NB4 (cell line): Measurements from ENCODE around the gene POU4F1.
A peak's percentile ranks its signal among the peaks of the same experiment; 100 is the strongest.

Experiments
- DNase-seq: peaks from one replicate; pipeline ENCODE4 v3.0.0; 2010; ENCODE audit warnings: low read depth
- H3K4me3 ChIP-seq: one replicate; pipeline ENCODE4 v1.5.1; 2011; ENCODE audit warnings: mild to moderate bottlenecking, low read depth, low read length, moderate library complexity
- MYC ChIP-seq: IDR thresholded peaks from 2 replicates; pipeline ENCODE4 v1.6.1; 2011; ENCODE audit warnings: low read depth, low read length
- POLR2A ChIP-seq: IDR thresholded peaks from 2 replicates; pipeline ENCODE4 v1.6.1; 2011; ENCODE audit warnings: mild to moderate bottlenecking; ENCODE audit not compliant: insufficient read length; ENCODE audit errors: extremely low read depth
- TF ChIP-seq, protein P1 (sequence below): IDR thresholded peaks from 2 replicates; pipeline ENCODE4 v1.6.1; 2011; ENCODE audit warnings: low read depth, low read length
- TF ChIP-seq, protein P2 (sequence below): IDR thresholded peaks from one replicate; pipeline ENCODE4 v1.5.1; 2012; ENCODE audit warnings: low read depth, low read length

Gene POU4F1

DNA sequence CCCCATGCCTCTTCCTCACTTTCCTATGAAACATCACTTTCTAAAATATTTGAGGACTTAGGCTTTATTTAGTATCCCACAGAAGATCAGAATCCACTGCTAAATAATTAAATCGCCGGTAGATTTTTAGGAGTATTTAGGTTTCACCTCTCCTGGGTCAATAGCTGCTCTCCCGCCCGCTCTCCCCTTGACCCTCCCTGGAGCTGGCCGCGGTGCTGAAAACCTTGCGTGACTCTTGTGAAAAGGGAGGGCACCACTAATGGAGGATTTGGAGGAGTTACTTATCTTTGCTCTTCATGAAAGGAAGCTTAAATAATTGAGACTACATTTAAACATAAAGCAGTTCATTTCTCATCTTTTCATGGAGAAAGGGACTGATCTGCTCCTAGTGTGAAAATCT, 14.1 kb downstream of the POU4F1 start:
- no peak overlapping the region for H3K4me3 ChIP-seq
- no peak for TF ChIP-seq POLR2A
- peak; percentile 64 for DNase-seq

DNA sequence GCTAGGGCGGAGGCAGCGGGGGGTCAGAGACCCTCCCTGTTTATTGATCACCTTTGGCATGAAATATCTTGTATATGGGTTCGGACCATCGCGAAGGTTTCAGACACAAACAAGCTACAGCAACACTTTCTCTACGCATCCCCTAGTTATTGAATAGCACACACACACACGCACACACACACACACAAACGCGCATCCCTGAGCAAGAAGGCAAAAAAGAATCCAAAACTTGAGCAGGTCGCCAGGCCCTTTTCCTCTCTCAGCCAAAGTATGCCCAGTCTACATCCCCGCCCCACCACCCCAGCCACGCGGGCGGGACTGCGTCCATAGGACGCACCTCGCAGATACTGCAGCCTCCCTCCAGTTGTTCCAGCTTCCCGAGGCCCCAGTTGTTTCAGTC, 16.0 kb downstream of the POU4F1 start:
- TF ChIP-seq POLR2A, result no peak
- H3K4me3 ChIP-seq, result no peak overlapping the region
- no peak for DNase-seq

- TF ChIP-seq MYC, result no peak
- TF ChIP-seq, protein P1, sequence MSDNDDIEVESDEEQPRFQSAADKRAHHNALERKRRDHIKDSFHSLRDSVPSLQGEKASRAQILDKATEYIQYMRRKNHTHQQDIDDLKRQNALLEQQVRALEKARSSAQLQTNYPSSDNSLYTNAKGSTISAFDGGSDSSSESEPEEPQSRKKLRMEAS, result no peak
- TF ChIP-seq POLR2A, result no peak
- TF ChIP-seq, protein P2, sequence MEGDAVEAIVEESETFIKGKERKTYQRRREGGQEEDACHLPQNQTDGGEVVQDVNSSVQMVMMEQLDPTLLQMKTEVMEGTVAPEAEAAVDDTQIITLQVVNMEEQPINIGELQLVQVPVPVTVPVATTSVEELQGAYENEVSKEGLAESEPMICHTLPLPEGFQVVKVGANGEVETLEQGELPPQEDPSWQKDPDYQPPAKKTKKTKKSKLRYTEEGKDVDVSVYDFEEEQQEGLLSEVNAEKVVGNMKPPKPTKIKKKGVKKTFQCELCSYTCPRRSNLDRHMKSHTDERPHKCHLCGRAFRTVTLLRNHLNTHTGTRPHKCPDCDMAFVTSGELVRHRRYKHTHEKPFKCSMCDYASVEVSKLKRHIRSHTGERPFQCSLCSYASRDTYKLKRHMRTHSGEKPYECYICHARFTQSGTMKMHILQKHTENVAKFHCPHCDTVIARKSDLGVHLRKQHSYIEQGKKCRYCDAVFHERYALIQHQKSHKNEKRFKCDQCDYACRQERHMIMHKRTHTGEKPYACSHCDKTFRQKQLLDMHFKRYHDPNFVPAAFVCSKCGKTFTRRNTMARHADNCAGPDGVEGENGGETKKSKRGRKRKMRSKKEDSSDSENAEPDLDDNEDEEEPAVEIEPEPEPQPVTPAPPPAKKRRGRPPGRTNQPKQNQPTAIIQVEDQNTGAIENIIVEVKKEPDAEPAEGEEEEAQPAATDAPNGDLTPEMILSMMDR, result peak; percentile 46
Observed at GRCh38 chr13:78586706-78587105, 16.6 kb downstream of the POU4F1 start.

GRCh38 chr13:78576261-78576660, 27.1 kb downstream of the POU4F1 start:
- TF ChIP-seq MYC, result 0 out of 2 replicates have a peak, but pooled peaks have one; percentile 15
- TF ChIP-seq, protein P1, result no peak
- TF ChIP-seq, protein P2, result no peak
- TF ChIP-seq POLR2A, result no peak
- peak; percentile 72 for DNase-seq
- no peak overlapping the region for H3K4me3 ChIP-seq

More at GRCh38 chr13:78586706-78587105, 16.6 kb downstream of the POU4F1 start:
- DNase-seq, result peak; percentile 30
- no peak overlapping the region for H3K4me3 ChIP-seq

DNA sequence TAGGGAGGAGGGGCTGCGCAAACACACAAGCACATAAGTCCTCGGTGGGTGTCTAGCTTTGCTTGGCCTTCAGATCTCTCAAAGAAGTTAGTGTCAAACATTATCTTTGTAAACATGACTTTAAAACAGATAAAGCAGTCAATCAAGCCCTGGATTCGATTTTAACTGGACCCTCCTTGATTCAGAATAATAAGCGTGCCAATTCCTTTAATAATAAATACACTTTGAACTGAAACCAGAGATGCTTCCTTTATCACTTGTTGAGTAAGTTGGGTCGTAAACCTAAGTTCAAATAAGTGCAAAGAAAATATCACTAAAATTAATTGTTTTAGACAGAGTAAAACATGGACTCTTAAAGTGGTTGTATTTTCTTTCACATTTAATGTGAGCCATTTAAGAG, 30.9 kb downstream of the POU4F1 start:
- TF ChIP-seq POLR2A (no peak), MYC (no peak)
- TF ChIP-seq, protein P1, result no peak
- TF ChIP-seq, protein P2, result no peak
- DNase-seq, result no peak
- no peak overlapping the region for H3K4me3 ChIP-seq

DNA sequence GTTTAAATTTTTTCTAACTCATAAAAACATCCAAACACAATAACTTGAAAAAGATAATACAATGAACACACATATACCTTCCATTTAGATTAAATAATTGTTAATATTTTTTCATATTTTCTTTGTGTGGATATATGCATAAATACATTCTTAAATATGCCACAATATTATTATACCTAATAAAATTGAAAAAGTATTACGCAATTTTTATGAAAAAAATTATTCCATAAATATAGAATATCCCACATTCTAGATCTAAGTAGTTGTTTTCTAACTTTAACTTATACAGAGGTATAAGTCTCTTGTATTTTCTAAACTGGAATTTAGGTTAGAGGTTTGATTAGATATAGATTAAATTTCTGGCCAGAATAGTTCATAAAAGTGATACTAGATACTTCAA, 34.3 kb downstream of the POU4F1 start:
- TF ChIP-seq, protein P2, result no peak
- TF ChIP-seq, protein P1, result no peak
- TF ChIP-seq MYC, result no peak
- H3K4me3 ChIP-seq, result no peak overlapping the region
- no peak for DNase-seq

- no peak for DNase-seq
- no peak overlapping the region for H3K4me3 ChIP-seq
- TF ChIP-seq, protein P1, result no peak
- TF ChIP-seq POLR2A (no peak), MYC (no peak)
- TF ChIP-seq, protein P2, result no peak
Observed at GRCh38 chr13:78566631-78567030, 36.7 kb downstream of the POU4F1 start.
